Lower leg skin (tissue), 4 donors: ENCODE results near the gene KLHDC8A. TPM values are rescaled to one million over a fixed set of nuclear protein-coding genes. Genes with fewer than 3 reads are reported as not detected.

ENCODE experiments used
- DNase-seq, 2 donors: peaks; one replicate each; pipeline ENCODE4 v3.0.0-alpha.2; 2019; ENCODE audit warnings: low spot score in 2 of 2
- H3K4me3 ChIP-seq: fragments of 200-600 bp; sonication (generic); 2 replicates; pipeline ENCODE4 v1.5.1; 2017; ENCODE audit warnings: mild to moderate bottlenecking, low read depth; ENCODE audit not compliant: poor library complexity, severe bottlenecking
- POLR2A ChIP-seq, 2 donors: fragments of 450-650 bp; IDR thresholded peaks; one replicate each; pipeline ENCODE4 v1.6.1; 2016 to 2017; ENCODE audit warnings: antibody characterized with exemption in 2 of 2, mild to moderate bottlenecking in 1 of 2, moderate library complexity in 1 of 2
- WGBS, 2 donors: methylation state at CpG; one replicate each; pipeline ENCODE4 v1.1.5; 2018; 5-methylcytosine and 5-hydroxymethylcytosine counted together
- intact Hi-C: fragments of 100-400 bp; cut with DNase I; formaldehyde crosslinking; loops from one replicate; pipeline ENCODE4 v1.15.0; 2023; ENCODE audit warnings: low total_unique reads
- total RNA-seq, 4 donors: library from RNA; depleted of rRNA; stranded (reverse); fragments of >200 nt; gene quantifications; one replicate each; pipeline ENCODE4 v1.1.0, GENCODE V29; 2016
- TF ChIP-seq, protein P1 (sequence below), 3 donors: fragments of 450-650 bp; IDR thresholded peaks; one replicate each; pipeline ENCODE4 v1.5.1; 2016; ENCODE audit warnings: antibody characterized with exemption in 3 of 3, mild to moderate bottlenecking in 3 of 3, moderate library complexity in 2 of 3

Gene KLHDC8A
- total RNA-seq, 4 donors from 2014 or later, result 0.30 TPM; not detected in 3

DNA sequence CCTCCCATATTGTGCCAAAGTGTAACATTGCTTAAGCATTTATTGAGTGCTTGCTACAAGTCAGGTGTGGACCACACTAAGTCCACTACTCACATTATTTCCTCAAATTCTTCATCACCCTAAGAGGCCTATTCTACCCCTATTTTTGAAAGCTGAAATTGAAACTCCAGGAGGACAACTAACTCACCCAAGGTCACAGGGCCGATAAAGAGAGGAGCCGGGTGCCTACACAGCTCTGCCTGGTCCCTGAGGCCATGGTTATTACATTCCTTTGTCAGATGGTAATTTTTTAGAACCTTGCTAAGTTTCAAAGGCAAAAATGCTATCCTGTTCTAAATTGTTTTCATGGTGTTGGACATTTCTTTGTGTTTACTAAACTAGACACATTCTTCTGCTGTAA lies 24.2 kb upstream of the KLHDC8A start:
- peak in 1 of 2 donors; percentile 34 for DNase-seq
- TF ChIP-seq, protein P1, sequence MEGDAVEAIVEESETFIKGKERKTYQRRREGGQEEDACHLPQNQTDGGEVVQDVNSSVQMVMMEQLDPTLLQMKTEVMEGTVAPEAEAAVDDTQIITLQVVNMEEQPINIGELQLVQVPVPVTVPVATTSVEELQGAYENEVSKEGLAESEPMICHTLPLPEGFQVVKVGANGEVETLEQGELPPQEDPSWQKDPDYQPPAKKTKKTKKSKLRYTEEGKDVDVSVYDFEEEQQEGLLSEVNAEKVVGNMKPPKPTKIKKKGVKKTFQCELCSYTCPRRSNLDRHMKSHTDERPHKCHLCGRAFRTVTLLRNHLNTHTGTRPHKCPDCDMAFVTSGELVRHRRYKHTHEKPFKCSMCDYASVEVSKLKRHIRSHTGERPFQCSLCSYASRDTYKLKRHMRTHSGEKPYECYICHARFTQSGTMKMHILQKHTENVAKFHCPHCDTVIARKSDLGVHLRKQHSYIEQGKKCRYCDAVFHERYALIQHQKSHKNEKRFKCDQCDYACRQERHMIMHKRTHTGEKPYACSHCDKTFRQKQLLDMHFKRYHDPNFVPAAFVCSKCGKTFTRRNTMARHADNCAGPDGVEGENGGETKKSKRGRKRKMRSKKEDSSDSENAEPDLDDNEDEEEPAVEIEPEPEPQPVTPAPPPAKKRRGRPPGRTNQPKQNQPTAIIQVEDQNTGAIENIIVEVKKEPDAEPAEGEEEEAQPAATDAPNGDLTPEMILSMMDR (IDR thresholded peaks at IDR 0.05), result no peak
- no peak for TF ChIP-seq POLR2A (IDR thresholded peaks at IDR 0.05)
- WGBS, 2 donors, result 40 to 59% methylated on average over 2 of the region's 2 CpGs
- intact Hi-C loops, result no loop called here
- H3K4me3 ChIP-seq, result no peak overlapping the region

DNA sequence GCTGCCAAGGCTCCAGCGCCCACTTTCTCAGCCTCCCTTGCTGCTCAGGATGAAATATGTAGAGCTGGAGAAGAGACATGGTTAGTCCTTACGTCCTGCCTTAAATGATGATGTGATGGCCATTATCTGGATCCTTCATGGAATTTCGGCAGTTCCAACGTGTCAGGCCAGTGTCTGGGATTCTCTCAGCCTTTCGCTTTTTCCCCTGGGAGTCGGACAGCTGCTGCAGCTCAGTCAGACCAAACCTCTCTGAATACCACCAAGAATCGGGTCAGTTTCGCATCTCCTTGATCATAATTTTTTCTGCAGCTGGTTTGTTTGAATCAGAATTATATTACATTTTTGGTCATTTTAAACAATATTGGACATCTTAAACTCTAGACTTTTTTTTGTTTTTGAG lies 22.3 kb upstream of the KLHDC8A start:
- intact Hi-C loops, result no loop called here
- no peak overlapping the region for H3K4me3 ChIP-seq
- WGBS, 2 donors, result 79 to 80% methylated on average over 8 of the region's 8 CpGs
- peak in 1 of 2 donors; percentile 56 for DNase-seq
- TF ChIP-seq POLR2A (IDR thresholded peaks at IDR 0.05), result no peak
- TF ChIP-seq, protein P1 (IDR thresholded peaks at IDR 0.05), result no peak

DNA sequence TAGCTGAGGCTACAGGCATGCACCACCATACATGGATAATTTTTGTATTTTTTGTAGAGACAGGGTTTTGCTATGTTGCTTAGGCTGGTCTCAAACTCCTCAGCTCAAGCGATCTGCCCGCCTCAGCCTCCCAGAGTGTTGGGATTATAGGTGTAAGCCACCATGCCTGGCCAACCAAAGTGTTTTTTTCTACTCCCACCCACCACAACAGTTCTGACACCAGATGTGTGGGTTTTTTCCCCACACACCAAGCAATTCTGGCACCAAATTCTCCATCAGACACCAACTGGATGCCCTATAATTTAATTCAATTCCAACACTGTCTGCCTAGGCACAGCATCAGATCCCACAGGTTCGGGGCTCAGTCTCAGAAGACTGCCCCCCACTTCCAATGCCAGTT lies 20.6 kb upstream of the KLHDC8A start:
- TF ChIP-seq POLR2A (IDR thresholded peaks at IDR 0.05), result no peak
- TF ChIP-seq, protein P1 (IDR thresholded peaks at IDR 0.05), result no peak
- DNase-seq, result peak in 1 of 2 donors; percentile 14
- no peak overlapping the region for H3K4me3 ChIP-seq
- intact Hi-C loops, result no loop called here
- WGBS, 2 donors, result 91 to 92% methylated on average over 3 of the region's 3 CpGs

DNA sequence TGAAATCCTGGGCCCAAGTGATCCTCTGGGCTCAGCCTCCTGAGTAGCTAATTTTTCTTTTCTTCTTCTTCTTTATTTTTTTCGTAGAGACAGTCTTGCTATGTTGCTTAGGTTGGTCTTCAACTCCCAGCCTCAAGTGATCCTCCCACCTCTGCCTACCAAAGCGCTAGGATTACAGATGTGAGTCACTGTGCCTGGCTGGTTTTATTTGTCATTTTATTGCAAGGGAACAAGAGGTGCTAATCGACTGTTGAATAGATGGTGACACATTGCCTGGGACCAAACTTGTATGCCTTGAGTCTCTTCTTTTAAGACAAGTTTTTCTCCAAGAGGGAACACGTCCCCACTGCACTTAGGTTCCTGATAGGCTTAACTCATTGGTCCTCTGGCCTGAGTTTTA lies 20.0 kb upstream of the KLHDC8A start:
- no peak for DNase-seq
- H3K4me3 ChIP-seq, result no peak overlapping the region
- 47 to 48% methylated on average over 4 of the region's 4 CpGs for WGBS, 2 donors
- intact Hi-C loops, result no loop called here
- no peak for TF ChIP-seq POLR2A (IDR thresholded peaks at IDR 0.05)
- TF ChIP-seq, protein P1 (IDR thresholded peaks at IDR 0.05), result no peak

DNA sequence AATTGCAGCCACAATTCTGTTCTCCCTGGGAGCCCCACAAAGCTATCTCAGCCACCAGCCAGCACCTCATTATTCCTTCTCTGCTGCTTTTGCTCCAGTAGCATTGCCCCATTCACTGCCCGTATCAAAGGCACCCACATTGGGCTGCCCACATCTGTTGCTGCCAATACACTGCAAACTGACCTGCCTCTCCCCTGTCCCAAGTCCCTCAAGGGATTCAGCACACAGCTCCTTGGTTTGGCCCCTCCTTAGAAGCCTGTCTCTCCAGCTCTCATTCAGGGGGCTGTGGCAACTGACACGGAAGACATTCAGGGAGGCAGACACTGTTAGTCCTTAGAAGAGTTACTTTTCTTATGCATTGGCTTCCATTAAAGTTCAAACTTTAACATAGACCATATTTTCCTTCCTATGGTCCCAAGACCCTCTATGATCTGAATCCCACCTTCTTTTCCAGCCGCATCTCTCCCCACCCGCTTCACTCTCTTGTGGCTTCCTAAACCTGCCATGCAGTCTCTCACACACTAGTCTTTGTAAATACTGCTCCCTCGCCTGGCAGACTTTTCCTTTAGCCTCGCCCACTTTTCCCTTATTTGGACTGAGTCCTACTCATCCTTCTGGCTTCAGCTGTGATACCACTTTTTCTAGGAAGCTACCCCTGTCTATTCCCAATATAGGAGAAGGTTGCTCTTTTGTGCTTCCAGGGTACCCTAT lies 19.3 kb upstream of the KLHDC8A start:
- TF ChIP-seq, protein P1 (IDR thresholded peaks at IDR 0.05), result no peak
- no peak for TF ChIP-seq POLR2A (IDR thresholded peaks at IDR 0.05)
- H3K4me3 ChIP-seq, result no peak overlapping the region
- intact Hi-C loops, result no loop called here
- DNase-seq, result peak in 1 of 2 donors; percentile 40
- 23 to 24% methylated on average over 6 of the region's 6 CpGs for WGBS, 2 donors
